Large intestine (tissue), 3 donors: ENCODE results near the gene FGF14. TPM values are rescaled to one million over a fixed set of nuclear protein-coding genes. Genes with fewer than 3 reads are reported as not detected.

ENCODE experiments used
- DNase-seq, 2 donors: peaks; one replicate each; pipeline versions ENCODE4 v3.0.0 to v3.0.0-alpha.2; 2013
- H3K27ac ChIP-seq: one replicate; pipeline ENCODE4 v1.5.1; 2013; ENCODE audit warnings: low read length
- H3K27me3 ChIP-seq: 2 replicates; pipeline ENCODE4 v1.6.1; 2013; ENCODE audit warnings: low read length; ENCODE audit not compliant: control insufficient read depth, insufficient read depth
- H3K36me3 ChIP-seq: 2 replicates; pipeline ENCODE4 v1.6.1; 2013; ENCODE audit warnings: low read length; ENCODE audit not compliant: control insufficient read depth, insufficient read depth
- H3K4me1 ChIP-seq: one replicate; pipeline ENCODE4 v1.6.1; 2013; ENCODE audit warnings: low read length; ENCODE audit not compliant: control insufficient read depth, insufficient read depth
- H3K4me3 ChIP-seq: one replicate; pipeline ENCODE4 v1.5.1; 2013; ENCODE audit warnings: low read length
- H3K9me3 ChIP-seq: one replicate; pipeline ENCODE4 v1.6.1; 2013; ENCODE audit warnings: mild to moderate bottlenecking, low read depth, low read length, moderate library complexity; ENCODE audit not compliant: control insufficient read depth
- WGBS: methylation state at CpG from one replicate; pipeline ENCODE4 v1.1.5; 2013; ENCODE audit warnings: low lambda C conversion rate; ENCODE audit not compliant: insufficient coverage; 5-methylcytosine and 5-hydroxymethylcytosine counted together
- polyA plus RNA-seq: library from polyadenylated mRNA; unstranded; fragments of 120-200 nt; gene quantifications from one replicate; pipeline ENCODE4 v1.2.1, GENCODE V29; 2013

Gene FGF14
- polyA plus RNA-seq, 1 donor, result 2.1 TPM

GRCh38 chr13:101703838-101704237 is 698.0 kb downstream of the FGF14 start:
- WGBS, result no CpG with 5 or more reads among the region's 3 CpGs
- H3K9me3 ChIP-seq, result no peaks in the 10 kb centered on the region
- no peak overlapping the region for H3K4me3 ChIP-seq
- H3K4me1 ChIP-seq, result no peaks in the 10 kb centered on the region
- no peak for DNase-seq
- H3K27ac ChIP-seq, result no peak overlapping the region
- H3K27me3 ChIP-seq, result no peaks in the 10 kb centered on the region
- H3K36me3 ChIP-seq, result no peaks in the 10 kb centered on the region

- no peaks in the 10 kb centered on the region for H3K4me1 ChIP-seq
- WGBS, result no CpG with 5 or more reads among the region's 1 CpG
- no peak overlapping the region for H3K4me3 ChIP-seq
- H3K36me3 ChIP-seq, result no peaks in the 10 kb centered on the region
- no peak overlapping the region for H3K27ac ChIP-seq
- no peaks in the 10 kb centered on the region for H3K27me3 ChIP-seq
- H3K9me3 ChIP-seq, result no peaks in the 10 kb centered on the region
- no peak for DNase-seq
These were observed 698.8 kb downstream of the FGF14 start for GRCh38 chr13:101703081-101703480.

GRCh38 chr13:101700598-101700997 is 701.2 kb downstream of the FGF14 start:
- Histone ChIP-seq H3K36me3 (no peaks in the 10 kb centered on the region), H3K4me1 (no peaks in the 10 kb centered on the region), H3K9me3 (no peaks in the 10 kb centered on the region), H3K27ac (no peak overlapping the region), H3K4me3 (no peak overlapping the region), H3K27me3 (no peaks in the 10 kb centered on the region)
- DNase-seq, result no peak
- WGBS, result 75% methylated on average over 3 of the region's 3 CpGs

GRCh38 chr13:101698400-101698799 is 703.4 kb downstream of the FGF14 start:
- Histone ChIP-seq H3K4me1 (no peaks in the 10 kb centered on the region), H3K36me3 (no peaks in the 10 kb centered on the region), H3K27ac (no peak overlapping the region), H3K4me3 (no peak overlapping the region), H3K27me3 (no peaks in the 10 kb centered on the region), H3K9me3 (no peaks in the 10 kb centered on the region)
- DNase-seq, result no peak
- 100% methylated on average over 1 of the region's 2 CpGs for WGBS

GRCh38 chr13:101697745-101698144 is 704.1 kb downstream of the FGF14 start:
- Histone ChIP-seq H3K4me1 (no peaks in the 10 kb centered on the region), H3K27me3 (no peaks in the 10 kb centered on the region), H3K9me3 (no peaks in the 10 kb centered on the region), H3K36me3 (no peaks in the 10 kb centered on the region), H3K4me3 (no peak overlapping the region), H3K27ac (no peak overlapping the region)
- no peak for DNase-seq
- 80% methylated on average over 1 of the region's 3 CpGs for WGBS

DNA sequence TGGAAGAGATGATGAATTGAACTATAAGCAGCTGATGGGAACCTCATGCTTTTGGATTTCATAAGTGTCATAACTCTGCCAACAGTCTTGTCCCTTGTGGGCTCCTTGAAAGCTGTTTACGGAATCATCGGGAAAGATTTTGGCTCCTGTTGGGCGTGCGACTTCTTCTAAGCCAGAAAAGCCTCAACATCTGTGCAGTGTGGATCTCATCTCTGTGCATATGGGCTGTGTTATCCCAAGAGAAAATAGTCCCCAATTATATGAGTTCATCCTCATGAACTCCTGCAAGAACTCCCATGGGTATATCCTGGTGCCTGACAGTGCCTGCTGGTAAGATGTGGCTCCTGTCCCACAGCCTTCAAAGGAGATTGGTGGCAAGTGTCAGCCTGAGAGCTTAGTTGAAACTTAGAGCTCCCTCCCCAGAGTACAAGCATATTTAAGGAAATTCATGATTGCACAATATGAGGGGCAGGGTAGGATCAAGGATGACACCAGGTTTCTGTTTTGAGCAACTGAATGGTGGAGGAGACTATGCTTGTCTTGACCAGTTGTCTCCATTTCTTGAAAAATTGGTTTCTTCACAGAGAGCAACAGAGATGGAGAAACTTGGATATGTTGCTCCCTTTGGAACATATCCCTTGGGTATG is 705.9 kb downstream of the FGF14 start:
- Histone ChIP-seq H3K9me3 (no peaks in the 10 kb centered on the region), H3K27me3 (no peaks in the 10 kb centered on the region), H3K27ac (no peak overlapping the region), H3K4me1 (no peaks in the 10 kb centered on the region), H3K4me3 (no peak overlapping the region), H3K36me3 (no peaks in the 10 kb centered on the region)
- no CpG with 5 or more reads among the region's 4 CpGs for WGBS
- DNase-seq, result no peak

- WGBS, result no CpG with 5 or more reads among the region's 3 CpGs
- no peak overlapping the region for H3K27ac ChIP-seq
- H3K4me1 ChIP-seq, result no peaks in the 10 kb centered on the region
These were observed 710.4 kb downstream of the FGF14 start for GRCh38 chr13:101691341-101691860.

DNA sequence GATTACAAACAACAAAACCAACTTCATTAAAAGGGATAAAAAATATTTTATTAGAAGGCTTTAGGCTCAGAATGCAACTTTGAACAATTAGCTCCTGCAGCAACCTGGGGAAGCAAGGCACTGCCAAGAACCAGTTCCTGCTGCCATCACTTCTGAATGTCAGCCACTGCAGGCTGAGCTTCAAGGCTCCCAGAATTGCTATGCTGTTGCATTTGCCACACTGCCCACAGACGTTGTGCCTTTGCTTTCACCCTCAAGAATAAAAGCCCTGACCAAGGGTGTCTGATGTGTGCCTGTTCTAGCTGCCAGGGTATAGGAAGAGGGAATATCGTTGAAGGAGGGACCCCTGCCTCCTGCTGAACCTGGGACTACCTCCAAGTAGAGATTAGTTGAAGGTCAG is 711.0 kb downstream of the FGF14 start:
- Histone ChIP-seq H3K4me3 (no peak overlapping the region), H3K27ac (no peak overlapping the region), H3K27me3 (no peaks in the 10 kb centered on the region), H3K9me3 (no peaks in the 10 kb centered on the region), H3K36me3 (no peaks in the 10 kb centered on the region), H3K4me1 (no peaks in the 10 kb centered on the region)
- WGBS, result no CpG with 5 or more reads among the region's 2 CpGs
- DNase-seq, result no peak

More at GRCh38 chr13:101691341-101691860, 710.4 kb downstream of the FGF14 start:
- no peak for DNase-seq
- no peak overlapping the region for H3K4me3 ChIP-seq
- H3K9me3 ChIP-seq, result no peaks in the 10 kb centered on the region
- H3K36me3 ChIP-seq, result no peaks in the 10 kb centered on the region
- no peaks in the 10 kb centered on the region for H3K27me3 ChIP-seq

DNA sequence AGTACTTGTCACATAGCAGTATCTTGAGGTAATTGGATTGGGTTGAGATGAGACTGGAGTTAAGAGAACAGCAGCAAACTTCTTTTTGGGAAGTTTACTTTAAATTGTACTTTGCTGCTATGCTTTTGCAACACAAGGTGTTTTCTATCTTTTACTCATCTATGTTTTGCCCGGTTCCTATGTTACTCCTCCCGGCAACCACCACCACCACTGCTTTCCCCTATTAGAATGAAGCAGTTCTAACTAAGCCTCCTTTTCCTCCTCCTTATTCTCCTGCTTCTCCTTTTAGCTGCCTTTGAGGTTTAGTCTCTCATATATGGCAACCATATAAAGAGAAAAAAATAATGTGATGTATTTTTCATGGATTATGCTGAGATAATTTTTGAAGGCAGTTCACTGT is 715.8 kb downstream of the FGF14 start:
- no peaks in the 10 kb centered on the region for H3K9me3 ChIP-seq
- no peak overlapping the region for H3K4me3 ChIP-seq
- H3K4me1 ChIP-seq, result no peaks in the 10 kb centered on the region
- H3K27me3 ChIP-seq, result no peaks in the 10 kb centered on the region
- H3K27ac ChIP-seq, result no peak overlapping the region
- 100% methylated on average over 1 of the region's 2 CpGs for WGBS
- no peak for DNase-seq
- no peaks in the 10 kb centered on the region for H3K36me3 ChIP-seq

DNA sequence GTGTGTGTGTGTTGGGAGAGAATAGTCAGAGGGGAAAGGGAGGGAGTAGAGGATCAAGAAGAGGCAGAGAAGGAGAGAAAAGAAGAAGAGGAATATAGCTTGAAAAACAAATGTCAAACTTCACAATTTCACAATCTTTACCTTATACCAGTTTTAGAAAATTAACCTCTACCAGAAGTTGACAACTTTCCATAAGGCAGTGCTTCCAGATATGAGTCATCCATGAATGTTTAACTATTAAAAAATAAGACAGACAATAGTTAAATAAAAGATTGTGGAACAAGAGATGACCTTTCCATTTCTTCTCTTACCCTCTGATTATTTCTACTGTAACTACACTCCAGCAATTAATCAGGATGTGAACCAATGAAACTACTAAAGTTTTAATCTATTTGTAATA is 720.0 kb downstream of the FGF14 start:
- no peak overlapping the region for H3K27ac ChIP-seq
- no peak for DNase-seq
- H3K27me3 ChIP-seq, result no peaks in the 10 kb centered on the region
- no peaks in the 10 kb centered on the region for H3K36me3 ChIP-seq
- H3K4me3 ChIP-seq, result no peak overlapping the region
- H3K9me3 ChIP-seq, result no peaks in the 10 kb centered on the region
- H3K4me1 ChIP-seq, result no peaks in the 10 kb centered on the region
